ENCODE results near the gene GAL3ST3. TPM values are rescaled to one million over a fixed set of nuclear protein-coding genes. Genes with fewer than 3 reads are reported as not detected.

Gene GAL3ST3
- total and polyA plus RNA-seq, 2 experiments from 2014 or later: 0.80 to 1.1 TPM

DNA sequence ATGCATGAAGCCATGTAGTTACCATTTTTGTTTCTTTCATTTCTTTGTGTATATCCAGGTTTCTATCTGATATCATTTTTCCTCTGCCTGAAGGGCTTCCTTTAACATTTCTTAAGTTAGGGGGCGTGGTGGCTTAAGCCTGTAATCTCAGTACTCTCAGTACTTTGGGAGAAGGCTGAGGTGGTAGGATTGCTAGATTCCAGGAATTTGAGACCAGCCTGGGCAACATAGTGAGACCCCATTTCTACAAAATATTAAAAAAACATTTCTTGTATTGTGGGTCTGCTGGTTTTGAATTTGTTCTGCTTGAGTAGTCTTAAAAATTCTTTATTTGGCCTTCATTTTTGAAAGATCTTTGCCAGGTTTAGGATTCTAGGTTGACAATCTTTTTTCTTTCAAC, 15.6 kb upstream of the GAL3ST3 start:
- no peak overlapping the region for H3K4me2 ChIP-seq
- no peak for DNase-seq (ENCODE audit: low spot score)
- H3K27ac ChIP-seq: no peak overlapping the region
- H3K4me3 ChIP-seq: no peak overlapping the region
- peaks cover 10% of the 10 kb centered on the region for H3K4me1 ChIP-seq (ENCODE audit: insufficient read depth)
- H4K20me1 ChIP-seq (ENCODE audit: insufficient read depth, poor library complexity, severe bottlenecking): no peaks in the 10 kb centered on the region
- no peaks in the 10 kb centered on the region for H3K9me2 ChIP-seq (replicated peaks; ENCODE audit: insufficient read depth)
- peaks cover 27% of the 10 kb centered on the region for H3K79me2 ChIP-seq
- WGBS (ENCODE audit: low lambda C conversion rate, missing lambda C conversion rate): 95% methylated on average over 1 of the region's 1 CpG
- H3K36me3 ChIP-seq (replicated peaks; ENCODE audit: insufficient read depth, low read depth): peaks cover 10% of the 10 kb centered on the region
- H3K27me3 ChIP-seq: no peaks in the 10 kb centered on the region
- no peaks in the 10 kb centered on the region for H3K9me3 ChIP-seq (ENCODE audit: low read depth)
- TF ChIP-seq EZH2phosphoT487 (IDR thresholded peaks at IDR 0.05; ENCODE audit: low read depth, severe bottlenecking, unreplicated experiment) (no peak), EZH2 (IDR thresholded peaks at IDR 0.05; ENCODE audit: borderline replicate concordance) (no peak)
- TF ChIP-seq, protein P1, sequence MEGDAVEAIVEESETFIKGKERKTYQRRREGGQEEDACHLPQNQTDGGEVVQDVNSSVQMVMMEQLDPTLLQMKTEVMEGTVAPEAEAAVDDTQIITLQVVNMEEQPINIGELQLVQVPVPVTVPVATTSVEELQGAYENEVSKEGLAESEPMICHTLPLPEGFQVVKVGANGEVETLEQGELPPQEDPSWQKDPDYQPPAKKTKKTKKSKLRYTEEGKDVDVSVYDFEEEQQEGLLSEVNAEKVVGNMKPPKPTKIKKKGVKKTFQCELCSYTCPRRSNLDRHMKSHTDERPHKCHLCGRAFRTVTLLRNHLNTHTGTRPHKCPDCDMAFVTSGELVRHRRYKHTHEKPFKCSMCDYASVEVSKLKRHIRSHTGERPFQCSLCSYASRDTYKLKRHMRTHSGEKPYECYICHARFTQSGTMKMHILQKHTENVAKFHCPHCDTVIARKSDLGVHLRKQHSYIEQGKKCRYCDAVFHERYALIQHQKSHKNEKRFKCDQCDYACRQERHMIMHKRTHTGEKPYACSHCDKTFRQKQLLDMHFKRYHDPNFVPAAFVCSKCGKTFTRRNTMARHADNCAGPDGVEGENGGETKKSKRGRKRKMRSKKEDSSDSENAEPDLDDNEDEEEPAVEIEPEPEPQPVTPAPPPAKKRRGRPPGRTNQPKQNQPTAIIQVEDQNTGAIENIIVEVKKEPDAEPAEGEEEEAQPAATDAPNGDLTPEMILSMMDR (IDR thresholded peaks at IDR 0.05; ENCODE audit: poor library complexity): no peak
- H2AFZ ChIP-seq: no peak overlapping the region

- no peaks in the 10 kb centered on the region for H3K9me3 ChIP-seq (ENCODE audit: low read depth)
- H3K79me2 ChIP-seq: peaks cover 27% of the 10 kb centered on the region
- H3K4me1 ChIP-seq (ENCODE audit: insufficient read depth): peaks cover 3% of the 10 kb centered on the region
- no peaks in the 10 kb centered on the region for H3K9me2 ChIP-seq (replicated peaks; ENCODE audit: insufficient read depth)
- no peak overlapping the region for H3K4me2 ChIP-seq
- no peak for DNase-seq (ENCODE audit: low spot score)
- H3K27ac ChIP-seq: no peak overlapping the region
- H3K4me3 ChIP-seq: no peak overlapping the region
- no peak overlapping the region for H2AFZ ChIP-seq
- H3K27me3 ChIP-seq: no peaks in the 10 kb centered on the region
- no peaks in the 10 kb centered on the region for H4K20me1 ChIP-seq (ENCODE audit: insufficient read depth, poor library complexity, severe bottlenecking)
- no peak for TF ChIP-seq EZH2phosphoT487 (IDR thresholded peaks at IDR 0.05; ENCODE audit: low read depth, severe bottlenecking, unreplicated experiment)
- no peak for TF ChIP-seq EZH2 (IDR thresholded peaks at IDR 0.05; ENCODE audit: borderline replicate concordance)
- TF ChIP-seq, protein P1 (IDR thresholded peaks at IDR 0.05; ENCODE audit: poor library complexity): no peak
- 98% methylated on average over 2 of the region's 2 CpGs for WGBS (ENCODE audit: low lambda C conversion rate, missing lambda C conversion rate)
- peaks cover 10% of the 10 kb centered on the region for H3K36me3 ChIP-seq (replicated peaks; ENCODE audit: insufficient read depth, low read depth)
Measured at GRCh38 chr11:66063900-66064299, 14.9 kb upstream of the GAL3ST3 start.

DNA sequence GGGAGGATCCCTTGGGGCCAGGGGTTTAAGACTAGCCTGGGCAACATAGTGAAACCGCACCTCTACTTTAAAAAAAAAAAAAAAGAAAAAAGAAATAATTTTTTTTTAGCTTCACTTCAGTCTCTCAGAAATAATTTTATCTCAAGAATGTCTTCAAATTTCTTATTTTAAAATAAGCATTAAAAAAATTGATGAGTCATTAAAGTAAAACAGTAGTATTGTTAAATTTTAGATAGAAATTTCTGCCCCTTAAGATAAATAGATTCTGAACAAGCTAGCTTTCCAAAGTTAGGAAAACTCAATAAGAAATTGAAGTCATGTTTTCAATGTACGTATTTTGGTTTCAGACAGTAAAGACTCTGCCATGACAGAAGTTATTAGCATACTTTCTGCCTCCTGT, 13.4 kb upstream of the GAL3ST3 start:
- no peak overlapping the region for H2AFZ ChIP-seq
- no peak overlapping the region for H3K27ac ChIP-seq
- H3K4me1 ChIP-seq (ENCODE audit: insufficient read depth): no peaks in the 10 kb centered on the region
- DNase-seq (ENCODE audit: low spot score): no peak
- H3K4me2 ChIP-seq: no peak overlapping the region
- peaks cover 10% of the 10 kb centered on the region for H3K36me3 ChIP-seq (replicated peaks; ENCODE audit: insufficient read depth, low read depth)
- H3K9me3 ChIP-seq (ENCODE audit: low read depth): no peaks in the 10 kb centered on the region
- H3K27me3 ChIP-seq: no peaks in the 10 kb centered on the region
- H3K79me2 ChIP-seq: peaks cover 34% of the 10 kb centered on the region
- no peaks in the 10 kb centered on the region for H4K20me1 ChIP-seq (ENCODE audit: insufficient read depth, poor library complexity, severe bottlenecking)
- TF ChIP-seq, protein P1 (IDR thresholded peaks at IDR 0.05; ENCODE audit: poor library complexity): no peak
- no peak for TF ChIP-seq EZH2 (IDR thresholded peaks at IDR 0.05; ENCODE audit: borderline replicate concordance)
- no peak for TF ChIP-seq EZH2phosphoT487 (IDR thresholded peaks at IDR 0.05; ENCODE audit: low read depth, severe bottlenecking, unreplicated experiment)
- 92% methylated on average over 2 of the region's 2 CpGs for WGBS (ENCODE audit: low lambda C conversion rate, missing lambda C conversion rate)
- no peaks in the 10 kb centered on the region for H3K9me2 ChIP-seq (replicated peaks; ENCODE audit: insufficient read depth)
- H3K4me3 ChIP-seq: no peak overlapping the region

DNA sequence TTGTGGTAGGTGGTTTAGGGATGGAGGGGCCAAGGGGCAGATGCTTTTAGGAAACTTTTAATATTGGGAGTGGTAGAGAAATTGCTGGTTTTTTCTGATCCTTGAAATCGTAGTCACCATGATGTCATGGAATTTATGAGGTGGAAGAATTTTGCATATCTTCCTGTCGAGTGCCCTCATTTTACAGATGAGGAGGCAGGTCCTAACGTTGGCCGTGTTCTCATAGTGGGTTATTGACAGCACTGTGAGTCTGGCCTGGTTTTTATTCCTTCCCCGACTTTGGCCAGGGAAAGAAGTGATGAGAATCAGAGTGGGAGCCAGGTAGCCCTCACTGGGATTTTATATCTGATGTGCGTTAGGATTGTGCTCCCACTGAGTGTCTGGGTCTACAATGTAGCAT, 12.3 kb upstream of the GAL3ST3 start:
- WGBS (ENCODE audit: low lambda C conversion rate, missing lambda C conversion rate): 92% methylated on average over 6 of the region's 6 CpGs
- H3K4me1 ChIP-seq (ENCODE audit: insufficient read depth): no peaks in the 10 kb centered on the region
- no peaks in the 10 kb centered on the region for H3K9me2 ChIP-seq (replicated peaks; ENCODE audit: insufficient read depth)
- H2AFZ ChIP-seq: no peak overlapping the region
- H3K9me3 ChIP-seq (ENCODE audit: low read depth): no peaks in the 10 kb centered on the region
- peaks cover 11% of the 10 kb centered on the region for H3K36me3 ChIP-seq (replicated peaks; ENCODE audit: insufficient read depth, low read depth)
- peaks cover 43% of the 10 kb centered on the region for H3K79me2 ChIP-seq
- H3K4me3 ChIP-seq: no peak overlapping the region
- no peak overlapping the region for H3K4me2 ChIP-seq
- no peaks in the 10 kb centered on the region for H4K20me1 ChIP-seq (ENCODE audit: insufficient read depth, poor library complexity, severe bottlenecking)
- H3K27me3 ChIP-seq: no peaks in the 10 kb centered on the region
- H3K27ac ChIP-seq: no peak overlapping the region
- no peak for TF ChIP-seq EZH2 (IDR thresholded peaks at IDR 0.05; ENCODE audit: borderline replicate concordance)
- TF ChIP-seq, protein P1 (IDR thresholded peaks at IDR 0.05; ENCODE audit: poor library complexity): no peak
- TF ChIP-seq EZH2phosphoT487 (IDR thresholded peaks at IDR 0.05; ENCODE audit: low read depth, severe bottlenecking, unreplicated experiment): no peak
- no peak for DNase-seq (ENCODE audit: low spot score)
